GM21786 (cell line): ENCODE results near the gene TNS1.

Experiments
- ATAC-seq: cut with Tn5 transposase; IDR thresholded peaks from one replicate; pipeline ENCODE4 v1.9.1; 2021; ENCODE audit not compliant: unreplicated experiment

TNS1 gene

GRCh38 chr2:217947383-217948350, 55.1 kb downstream of the TNS1 start:
- no peak for ATAC-seq

- ATAC-seq = no peak
Measured at GRCh38 chr2:217946051-217946450, 56.7 kb downstream of the TNS1 start.

GRCh38 chr2:217945530-217945929, 57.3 kb downstream of the TNS1 start:
- no peak for ATAC-seq

GRCh38 chr2:217944923-217945322, 57.9 kb downstream of the TNS1 start:
- ATAC-seq = no peak

GRCh38 chr2:217944366-217944765, 58.4 kb downstream of the TNS1 start:
- ATAC-seq = no peak

GRCh38 chr2:217943446-217944321, 59.1 kb downstream of the TNS1 start:
- no peak for ATAC-seq

- ATAC-seq = no peak
Measured at GRCh38 chr2:217942731-217943335, 60.0 kb downstream of the TNS1 start.

GRCh38 chr2:217941886-217942728, 60.7 kb downstream of the TNS1 start:
- no peak for ATAC-seq

GRCh38 chr2:217941339-217941738, 61.5 kb downstream of the TNS1 start:
- ATAC-seq = no peak

- ATAC-seq = no peak
Measured at GRCh38 chr2:217940261-217941220, 62.3 kb downstream of the TNS1 start.

GRCh38 chr2:217939629-217940245, 63.1 kb downstream of the TNS1 start:
- ATAC-seq = no peak

GRCh38 chr2:217939220-217939619, 63.6 kb downstream of the TNS1 start:
- no peak for ATAC-seq

GRCh38 chr2:217938036-217938435, 64.8 kb downstream of the TNS1 start:
- no peak for ATAC-seq

- no peak for ATAC-seq
Measured at GRCh38 chr2:217937446-217937845, 65.3 kb downstream of the TNS1 start.

GRCh38 chr2:217936952-217937351, 65.8 kb downstream of the TNS1 start:
- no peak for ATAC-seq

- ATAC-seq = no peak
Measured at GRCh38 chr2:217935901-217936684, 66.7 kb downstream of the TNS1 start.

GRCh38 chr2:217935235-217935879, 67.4 kb downstream of the TNS1 start:
- no peak for ATAC-seq
